Testis (tissue), 2 donors: ENCODE data around the gene KRT13.

Experiments used
- POLR2A ChIP-seq: fragments of 450-650 bp; IDR thresholded peaks from one replicate; pipeline ENCODE4 v1.6.1; 2017; ENCODE audit warnings: antibody characterized with exemption, mild to moderate bottlenecking, moderate library complexity
- TF ChIP-seq, protein P1 (sequence below), 3 experiments: fragments of 450-650 bp in 2 of 3; fragments of 200-600 bp in 1 of 3; sonication (generic) in 1 of 3; IDR thresholded peaks; one replicate each; pipeline ENCODE4 v1.5.1; 2016 to 2019; ENCODE audit warnings: antibody characterized with exemption in 3 of 3, mild to moderate bottlenecking in 2 of 3, moderate library complexity in 1 of 3

DNA sequence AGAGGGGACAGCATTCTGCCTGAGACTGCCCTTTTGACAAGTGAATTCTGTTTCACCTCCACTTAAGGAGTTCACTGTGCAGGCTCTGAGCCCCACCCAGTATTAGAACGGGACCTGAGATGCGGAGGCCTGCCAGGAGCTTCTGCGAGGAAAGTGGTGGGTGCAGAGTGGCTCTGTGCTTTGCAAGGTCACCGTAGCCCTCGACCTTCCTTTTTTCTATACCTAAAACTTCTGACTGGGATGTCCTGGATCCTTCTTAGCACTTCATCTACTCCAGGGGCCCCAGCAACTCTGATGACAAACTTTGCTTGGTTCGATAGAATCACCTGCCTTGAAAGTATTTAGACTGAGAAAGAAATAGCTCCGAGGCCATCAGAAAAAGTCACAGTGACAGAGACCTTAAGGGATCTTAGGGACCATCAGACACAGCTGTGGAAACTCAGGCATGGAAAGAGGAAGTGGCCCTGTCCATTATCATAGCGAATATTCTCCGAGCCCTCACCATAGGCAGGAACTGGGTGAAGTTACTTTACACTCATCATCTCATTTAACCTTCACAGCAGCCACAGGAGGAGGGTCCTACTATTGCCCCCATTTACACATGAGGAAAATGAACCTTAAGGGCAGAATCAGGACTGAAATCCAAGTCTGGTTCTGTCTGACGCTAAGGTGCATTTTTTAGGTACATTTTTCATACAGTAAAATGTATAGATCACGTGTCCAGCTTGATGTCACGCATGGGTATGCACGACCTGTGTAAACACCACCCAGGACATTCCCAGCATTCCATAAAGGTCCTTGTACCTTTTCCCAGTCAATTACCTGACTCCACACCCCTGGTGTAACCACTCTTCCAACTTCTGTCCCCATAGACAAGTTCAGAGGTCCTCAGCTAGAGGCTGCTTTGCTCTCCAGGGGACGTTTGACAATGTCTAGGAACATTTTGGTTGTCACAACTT lies 676 bp upstream of the KRT13 start:
- TF ChIP-seq POLR2A = no peak
- TF ChIP-seq, protein P1, sequence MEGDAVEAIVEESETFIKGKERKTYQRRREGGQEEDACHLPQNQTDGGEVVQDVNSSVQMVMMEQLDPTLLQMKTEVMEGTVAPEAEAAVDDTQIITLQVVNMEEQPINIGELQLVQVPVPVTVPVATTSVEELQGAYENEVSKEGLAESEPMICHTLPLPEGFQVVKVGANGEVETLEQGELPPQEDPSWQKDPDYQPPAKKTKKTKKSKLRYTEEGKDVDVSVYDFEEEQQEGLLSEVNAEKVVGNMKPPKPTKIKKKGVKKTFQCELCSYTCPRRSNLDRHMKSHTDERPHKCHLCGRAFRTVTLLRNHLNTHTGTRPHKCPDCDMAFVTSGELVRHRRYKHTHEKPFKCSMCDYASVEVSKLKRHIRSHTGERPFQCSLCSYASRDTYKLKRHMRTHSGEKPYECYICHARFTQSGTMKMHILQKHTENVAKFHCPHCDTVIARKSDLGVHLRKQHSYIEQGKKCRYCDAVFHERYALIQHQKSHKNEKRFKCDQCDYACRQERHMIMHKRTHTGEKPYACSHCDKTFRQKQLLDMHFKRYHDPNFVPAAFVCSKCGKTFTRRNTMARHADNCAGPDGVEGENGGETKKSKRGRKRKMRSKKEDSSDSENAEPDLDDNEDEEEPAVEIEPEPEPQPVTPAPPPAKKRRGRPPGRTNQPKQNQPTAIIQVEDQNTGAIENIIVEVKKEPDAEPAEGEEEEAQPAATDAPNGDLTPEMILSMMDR (IDR thresholded peaks at IDR 0.05) = no peak
